Measurements from ENCODE around the gene FOSL1.

DNA sequence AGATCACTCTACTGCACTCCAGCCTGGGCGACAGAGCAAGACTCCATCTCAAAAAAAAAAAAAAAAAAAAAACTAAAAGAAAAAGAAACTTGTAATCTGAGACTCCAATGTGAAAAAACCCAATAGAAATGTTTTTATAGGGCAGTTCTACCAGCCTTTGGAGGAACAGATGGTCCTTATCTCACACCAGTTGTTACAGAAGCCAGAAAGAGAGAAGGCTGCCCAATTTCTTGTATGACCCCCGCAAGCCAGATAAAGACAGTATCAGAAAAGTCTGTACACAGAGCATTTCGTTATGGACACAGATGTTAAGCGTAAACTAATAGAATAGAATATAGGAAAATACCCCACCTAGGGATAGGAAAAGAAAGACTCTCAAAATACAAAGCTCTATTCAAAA lies 33.8 kb upstream of the FOSL1 start:
- TF ChIP-seq CTCF (conservative IDR thresholded peaks at IDR 0.05) (no peak), EZH2 (IDR thresholded peaks at IDR 0.05; ENCODE audit: low read depth) (no peak)
